Left lobe of liver (tissue), 2 donors: Measurements from ENCODE around the gene ABHD11. TPM values are rescaled to one million over a fixed set of nuclear protein-coding genes. Genes with fewer than 3 reads are reported as not detected.
A peak's percentile ranks its signal among the peaks of the same experiment; 100 is the strongest.
"Not testable (repeated sequence)": the region's sequence is repeated elsewhere in the genome, so short reads cannot be mapped to it uniquely, and the experiment has no call there.

Source experiments
- ATAC-seq: fragments of 200-7000 bp; cut with Tn5 transposase; one replicate; pipeline ENCODE4 v1.9.1; 2020; ENCODE audit warnings: mild to moderate bottlenecking, moderate library complexity
- DNase-seq: peaks from one replicate; pipeline ENCODE4 v3.0.0-alpha.2; 2020; ENCODE audit warnings: low spot score
- total RNA-seq: library from RNA; stranded (reverse); gene quantifications from one replicate; pipeline ENCODE4 v1.2.1, GENCODE V29; 2021
- donor health status: DM: no; HTN: no; CAD: no; lungs with moderate emphysema.
- donor health status: DM: no; HTN: yes; CAD: no.

Gene ABHD11
- total RNA-seq, 1 donor from 2014 or later: 6.9 TPM

DNA sequence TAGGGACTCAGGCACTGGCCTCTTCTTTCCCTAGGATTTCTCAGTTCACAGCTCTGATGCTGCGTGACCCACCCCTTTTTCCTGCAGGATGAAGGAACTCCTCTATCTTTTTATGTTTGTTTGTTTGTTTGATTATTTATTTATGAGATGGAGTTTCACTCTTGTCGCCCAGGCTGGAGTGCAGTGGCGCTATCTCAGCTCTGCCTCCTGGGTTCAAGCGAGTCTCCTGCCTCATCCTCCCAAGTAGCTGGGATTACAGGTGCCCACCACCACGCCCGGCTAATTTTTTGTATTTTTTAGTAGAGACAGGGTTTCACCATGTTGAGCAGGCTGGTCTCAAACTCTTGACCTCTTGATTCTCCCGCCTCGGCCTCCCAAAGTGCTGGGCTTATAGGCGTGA lies 18.2 kb downstream of the ABHD11 start:
- not testable (repeated sequence) for DNase-seq

DNA sequence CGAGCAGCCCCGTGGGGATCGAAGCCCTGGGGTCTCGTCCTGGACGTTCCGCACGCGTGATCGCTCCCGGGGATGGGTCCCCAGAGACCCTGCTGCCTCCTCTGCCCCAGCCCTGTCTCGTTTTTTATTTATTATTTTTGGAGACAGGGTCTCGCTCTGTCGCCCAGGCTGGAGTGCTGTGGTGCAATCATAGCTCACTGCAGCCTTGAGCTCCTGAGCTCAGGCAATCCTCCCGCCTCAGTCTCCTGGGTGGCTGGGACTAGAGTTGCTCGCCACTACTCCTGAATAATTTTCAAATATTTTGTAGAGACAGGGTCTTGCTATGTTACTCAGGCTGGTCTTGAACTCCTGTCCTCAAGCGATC lies 18.8 kb downstream of the ABHD11 start:
- peak; percentile 18 for ATAC-seq
- no peak for DNase-seq

More for the DNA sequence above, 18.2 kb downstream of the ABHD11 start:
- not testable (repeated sequence) for ATAC-seq

GRCh38 chr7:73718905-73719805 lies 19.4 kb downstream of the ABHD11 start, which contains the start of gene STX1A:
Gene STX1A, minus strand, starts transcription at chr7:73719669. Its CDS starts 38 bp downstream, at chr7:73719631.
- DNase-seq (peak; percentile 79), ATAC-seq (peak; percentile 76)

GRCh38 chr7:73718438-73718881 lies 20.1 kb downstream of the ABHD11 start:
- ATAC-seq (no peak), DNase-seq (no peak)

- ATAC-seq: no peak
Measured at GRCh38 chr7:73717991-73718405, 20.6 kb downstream of the ABHD11 start.

DNA sequence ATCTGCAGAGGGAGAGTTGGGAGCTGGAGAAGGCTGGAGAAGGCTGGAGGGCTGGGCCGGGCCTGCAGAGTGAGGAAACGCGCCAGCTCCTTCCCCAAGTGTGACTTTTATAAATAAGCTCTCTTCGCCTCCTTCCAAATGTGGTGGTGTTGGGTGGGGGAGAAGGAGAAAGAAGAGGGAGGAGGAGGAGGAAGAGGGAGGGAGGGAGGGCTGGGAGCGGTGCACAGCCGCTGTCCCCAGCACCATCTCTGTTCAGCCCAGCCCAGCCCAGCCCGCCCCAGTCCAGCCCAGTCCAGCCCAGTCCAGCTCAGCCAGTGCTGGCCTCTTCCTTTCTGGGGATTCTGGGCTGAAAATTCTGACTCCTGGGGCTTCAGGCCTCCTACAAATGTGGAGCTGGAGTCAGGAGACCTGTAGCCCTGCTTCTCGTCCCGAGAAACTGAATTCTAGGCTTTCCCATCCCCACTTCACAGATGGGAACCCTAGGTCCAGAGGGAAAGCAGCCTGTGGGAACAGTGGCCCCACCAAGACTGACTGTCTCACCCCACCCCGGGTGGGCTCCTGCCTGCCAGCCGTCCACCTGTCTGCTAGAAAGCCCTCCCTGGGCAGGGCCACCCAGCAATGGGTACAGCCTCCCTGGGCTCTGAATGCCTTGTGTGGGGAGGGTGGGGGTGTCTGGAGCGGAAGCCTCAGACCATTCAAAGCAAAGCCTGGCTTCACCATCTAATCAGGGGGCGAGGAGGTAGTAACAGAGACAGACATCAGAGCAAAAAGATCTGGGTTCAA lies 21.4 kb downstream of the ABHD11 start:
- DNase-seq (no peak), ATAC-seq (no peak)

More at GRCh38 chr7:73717991-73718405, 20.6 kb downstream of the ABHD11 start:
- DNase-seq: no peak

GRCh38 chr7:73716318-73716890 lies 22.2 kb downstream of the ABHD11 start:
- ATAC-seq (no peak), DNase-seq (no peak)

- ATAC-seq (no peak), DNase-seq (no peak)
Measured at GRCh38 chr7:73715648-73716317, 22.8 kb downstream of the ABHD11 start.

GRCh38 chr7:73713319-73713718 lies 25.3 kb downstream of the ABHD11 start:
- DNase-seq, ATAC-seq: not testable (repeated sequence)

- DNase-seq (no peak), ATAC-seq (no peak)
Measured at GRCh38 chr7:73712773-73713172, 25.8 kb downstream of the ABHD11 start.

GRCh38 chr7:73708961-73709549 lies 29.5 kb downstream of the ABHD11 start:
- ATAC-seq: no peak
- no peak for DNase-seq

DNA sequence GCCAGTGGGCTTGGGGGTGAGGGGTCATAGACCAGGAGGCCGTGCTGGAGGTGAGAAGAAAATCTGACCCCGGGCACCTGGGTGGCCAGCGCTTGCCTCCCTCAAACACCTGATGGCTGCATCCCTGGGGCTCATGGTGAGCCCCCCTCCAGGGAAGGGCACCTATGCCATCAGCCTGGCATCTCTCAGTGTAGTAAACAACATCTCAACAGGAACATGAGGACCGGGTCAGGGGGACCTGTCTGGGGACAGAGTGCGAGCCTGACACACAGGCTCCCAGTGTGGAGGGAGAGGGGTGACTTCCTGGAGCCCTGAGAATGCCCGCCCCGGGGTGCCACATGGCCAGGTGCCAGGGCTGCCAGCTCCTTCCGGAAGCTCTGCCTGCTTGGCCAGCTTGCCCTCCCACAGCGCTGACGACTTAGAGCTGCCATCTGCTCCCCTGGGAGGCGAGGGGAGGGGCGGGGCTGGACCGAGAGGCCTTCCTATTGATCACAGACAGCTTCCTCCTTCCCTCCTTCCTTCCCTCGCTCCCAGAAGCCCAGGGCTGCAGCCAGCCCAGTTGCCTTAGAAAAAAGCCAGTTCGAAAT lies 31.5 kb downstream of the ABHD11 start:
- ATAC-seq (no peak), DNase-seq (no peak)

DNA sequence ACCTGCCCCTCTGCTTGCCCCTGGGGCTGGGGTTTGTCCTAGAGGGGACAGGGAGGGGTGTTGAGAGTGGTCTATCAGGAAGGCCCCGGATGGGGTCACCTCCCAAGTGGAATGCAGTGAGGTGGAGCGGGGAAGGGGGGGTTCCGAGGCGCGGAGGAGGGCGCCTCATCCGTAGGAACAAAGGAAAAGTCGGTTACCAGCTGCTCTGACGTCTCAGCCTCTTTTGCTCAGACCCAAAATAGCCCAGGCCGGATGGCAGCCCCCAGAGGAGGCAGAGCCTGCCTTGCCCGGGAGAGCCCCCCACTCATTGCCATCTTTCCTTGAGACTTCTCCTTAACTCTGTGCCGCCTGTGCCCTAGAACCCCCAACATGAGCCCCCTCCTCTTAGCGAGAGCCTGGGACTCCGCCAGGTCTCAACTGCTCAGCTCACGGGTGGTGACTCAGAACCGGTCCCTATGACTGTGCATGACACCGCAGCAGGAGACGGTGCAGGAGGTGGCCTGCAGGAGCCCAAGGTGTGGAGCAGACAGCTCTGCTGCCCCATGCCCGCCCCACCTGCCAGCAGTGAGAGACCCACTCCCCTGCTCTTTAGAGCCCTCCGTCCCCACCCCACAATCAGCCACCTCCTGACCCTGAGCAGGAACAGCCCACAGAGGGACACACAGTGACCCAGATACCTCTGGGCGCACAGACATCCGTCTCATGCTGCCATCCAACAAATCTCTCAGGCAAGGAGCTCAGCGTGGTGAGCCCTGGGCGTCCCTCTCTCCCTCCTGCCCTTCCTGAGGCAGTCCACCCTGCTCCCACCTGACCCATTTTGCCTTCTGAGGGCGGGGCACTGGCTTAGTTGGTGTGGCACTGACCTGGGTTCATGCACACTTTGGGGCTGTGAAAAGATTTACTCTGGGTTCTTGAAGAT lies 32.2 kb downstream of the ABHD11 start:
- DNase-seq: no peak
- ATAC-seq: no peak

DNA sequence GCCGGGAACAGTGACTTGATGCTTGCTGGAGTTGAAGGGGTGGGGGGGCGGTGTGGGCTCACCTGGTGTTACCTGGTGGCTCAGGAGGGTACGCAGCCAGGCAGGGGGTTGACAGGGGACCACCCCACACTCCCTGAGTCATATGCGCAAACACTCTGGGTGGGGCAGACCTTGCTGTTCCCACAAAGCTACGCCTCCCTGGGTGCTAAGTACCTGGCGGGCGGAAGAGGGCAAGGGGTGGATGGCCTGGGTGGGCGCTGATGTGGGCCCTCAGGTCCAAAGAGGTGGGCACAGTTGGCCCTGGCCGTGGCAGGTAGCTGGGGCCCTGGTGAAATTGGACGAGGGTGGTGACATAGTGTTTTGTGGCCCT lies 33.1 kb downstream of the ABHD11 start:
- DNase-seq (no peak), ATAC-seq (no peak)

- DNase-seq (no peak), ATAC-seq (no peak)
Measured at GRCh38 chr7:73704640-73705550, 33.7 kb downstream of the ABHD11 start.

DNA sequence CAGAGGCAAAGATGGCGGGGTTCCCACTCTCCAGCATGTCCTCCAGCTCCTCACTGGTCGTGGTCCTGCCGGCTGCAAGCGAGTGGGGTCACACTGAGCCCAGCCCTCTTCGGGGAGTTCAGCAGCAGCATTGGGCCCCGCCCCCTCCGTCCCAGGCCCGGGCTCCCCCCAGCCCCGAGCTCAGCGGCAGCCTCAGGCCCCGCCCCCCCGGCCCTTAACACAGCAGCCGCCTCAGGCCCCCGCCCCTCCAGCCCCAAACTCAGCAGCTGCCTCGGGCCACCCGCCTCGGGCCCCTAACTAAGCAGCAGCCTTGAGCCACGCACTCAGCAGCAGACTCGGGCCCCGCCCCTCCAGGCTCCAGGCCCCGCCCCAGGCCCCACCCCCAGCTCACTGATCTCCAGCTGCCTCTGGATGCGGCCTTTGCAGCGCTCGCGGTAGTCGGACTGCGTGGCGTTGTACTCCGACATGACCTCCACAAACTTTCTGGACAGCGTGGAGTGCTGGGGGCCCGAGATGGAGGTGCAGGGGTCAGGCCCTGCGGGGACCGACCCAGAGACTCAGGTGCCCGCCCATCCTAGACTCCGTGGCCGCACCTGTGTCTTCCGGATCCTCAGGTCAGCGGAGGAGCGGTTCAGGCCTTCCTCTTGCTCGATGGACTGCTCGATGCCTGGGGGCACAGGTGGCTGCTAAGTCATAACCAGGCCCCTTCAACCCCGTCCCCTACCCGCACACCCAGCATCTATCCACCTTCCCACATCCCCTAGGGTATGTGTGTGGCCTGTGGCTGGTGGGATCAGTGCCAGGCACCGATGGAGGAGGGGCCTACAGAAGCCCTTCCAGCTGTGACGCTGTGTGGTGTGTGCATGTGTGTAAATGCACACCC lies 34.6 kb downstream of the ABHD11 start:
- DNase-seq (no peak), ATAC-seq (peak; percentile 43)

DNA sequence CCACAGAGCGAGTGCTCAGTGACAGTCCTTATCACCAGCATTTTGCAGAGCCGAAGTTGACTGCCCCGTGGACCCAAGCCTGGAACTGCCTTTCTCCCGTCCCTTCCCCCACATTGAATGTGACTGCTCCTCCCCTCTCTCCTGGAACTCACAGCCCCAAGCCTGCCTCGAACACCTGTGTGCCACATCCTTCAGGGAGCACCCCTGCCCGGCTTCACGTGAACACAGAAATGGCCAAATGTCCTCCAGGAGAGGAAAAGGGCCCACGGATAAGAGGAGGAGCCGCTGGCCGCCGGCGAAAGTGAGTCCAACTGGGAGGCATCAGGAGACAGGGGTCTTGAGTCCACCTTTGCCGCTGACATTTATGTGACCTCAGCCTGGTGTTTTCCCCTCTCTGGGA lies 35.4 kb downstream of the ABHD11 start:
- ATAC-seq: no peak
- no peak for DNase-seq
